ENCODE results near the gene CELA3B.
"Not testable (repeated sequence)": the region's sequence is repeated elsewhere in the genome, so short reads cannot be mapped to it uniquely, and the experiment has no call there.

Gene CELA3B

GRCh38 chr1:21976703-21977239, at the start of gene CELA3B:
Gene CELA3B, plus strand, starts transcription at chr1:21977022. Its CDS starts 18 bp downstream, at chr1:21977040.
- in situ Hi-C loops (cut with MboI; ENCODE audit: low sequenced_read_pairs) = not testable (repeated sequence)

GRCh38 chr1:21927533-21928237, 49.1 kb upstream of the CELA3B start:
- in situ Hi-C loops (cut with MboI; ENCODE audit: low sequenced_read_pairs) = no loop called here

- in situ Hi-C loops (cut with MboI; ENCODE audit: low sequenced_read_pairs) = no loop called here
These were observed 46.7 kb upstream of the CELA3B start for GRCh38 chr1:21930080-21930571.

GRCh38 chr1:21930629-21931170, 46.1 kb upstream of the CELA3B start:
- in situ Hi-C loops (cut with MboI; ENCODE audit: low sequenced_read_pairs) = no loop called here

- in situ Hi-C loops (cut with MboI; ENCODE audit: low sequenced_read_pairs) = no loop called here
These were observed 45.4 kb upstream of the CELA3B start for GRCh38 chr1:21931171-21932093.

GRCh38 chr1:21932127-21932526, 44.7 kb upstream of the CELA3B start:
- in situ Hi-C loops (cut with MboI; ENCODE audit: low sequenced_read_pairs) = no loop called here

- in situ Hi-C loops (cut with MboI; ENCODE audit: low sequenced_read_pairs) = no loop called here
These were observed 43.2 kb upstream of the CELA3B start for GRCh38 chr1:21933397-21934248.

- in situ Hi-C loops (cut with MboI; ENCODE audit: low sequenced_read_pairs) = no loop called here
These were observed 41.4 kb upstream of the CELA3B start for GRCh38 chr1:21935393-21935804.

- in situ Hi-C loops (cut with MboI; ENCODE audit: low sequenced_read_pairs) = no loop called here
These were observed 40.9 kb upstream of the CELA3B start for GRCh38 chr1:21935891-21936365.

GRCh38 chr1:21936366-21937031, 40.3 kb upstream of the CELA3B start:
- in situ Hi-C loops (cut with MboI; ENCODE audit: low sequenced_read_pairs) = no loop called here

GRCh38 chr1:21937034-21937371, 39.8 kb upstream of the CELA3B start, which contains the start of gene HSPG2:
Gene HSPG2, minus strand, starts transcription at chr1:21937310. Its CDS starts 93 bp downstream, at chr1:21937217.
- in situ Hi-C loops (cut with MboI; ENCODE audit: low sequenced_read_pairs) = no loop called here

GRCh38 chr1:21937372-21938121, 39.3 kb upstream of the CELA3B start:
- in situ Hi-C loops (cut with MboI; ENCODE audit: low sequenced_read_pairs) = no loop called here

- in situ Hi-C loops (cut with MboI; ENCODE audit: low sequenced_read_pairs) = no loop called here
These were observed 37.9 kb upstream of the CELA3B start for GRCh38 chr1:21938732-21939538.

GRCh38 chr1:21939650-21940374, 37.0 kb upstream of the CELA3B start:
- in situ Hi-C loops (cut with MboI; ENCODE audit: low sequenced_read_pairs) = no loop called here

GRCh38 chr1:21940492-21940891, 36.3 kb upstream of the CELA3B start:
- in situ Hi-C loops (cut with MboI; ENCODE audit: low sequenced_read_pairs) = no loop called here

- in situ Hi-C loops (cut with MboI; ENCODE audit: low sequenced_read_pairs) = no loop called here
These were observed 35.5 kb upstream of the CELA3B start for GRCh38 chr1:21941370-21941769.

GRCh38 chr1:21942464-21942863, 34.4 kb upstream of the CELA3B start:
- in situ Hi-C loops (cut with MboI; ENCODE audit: low sequenced_read_pairs) = no loop called here

All from HL-60/S4 treated with phorbol 12-myristate 13-acetate at 8.2 ng/mL for 4 days and 3 days (cell line).